Measurements from ENCODE around the gene PDZRN3. TPM values are rescaled to one million over a fixed set of nuclear protein-coding genes. Genes with fewer than 3 reads are reported as not detected.

PDZRN3 gene
- total RNA-seq, 1 donor from 2014 or later, result 18.2 TPM

DNA sequence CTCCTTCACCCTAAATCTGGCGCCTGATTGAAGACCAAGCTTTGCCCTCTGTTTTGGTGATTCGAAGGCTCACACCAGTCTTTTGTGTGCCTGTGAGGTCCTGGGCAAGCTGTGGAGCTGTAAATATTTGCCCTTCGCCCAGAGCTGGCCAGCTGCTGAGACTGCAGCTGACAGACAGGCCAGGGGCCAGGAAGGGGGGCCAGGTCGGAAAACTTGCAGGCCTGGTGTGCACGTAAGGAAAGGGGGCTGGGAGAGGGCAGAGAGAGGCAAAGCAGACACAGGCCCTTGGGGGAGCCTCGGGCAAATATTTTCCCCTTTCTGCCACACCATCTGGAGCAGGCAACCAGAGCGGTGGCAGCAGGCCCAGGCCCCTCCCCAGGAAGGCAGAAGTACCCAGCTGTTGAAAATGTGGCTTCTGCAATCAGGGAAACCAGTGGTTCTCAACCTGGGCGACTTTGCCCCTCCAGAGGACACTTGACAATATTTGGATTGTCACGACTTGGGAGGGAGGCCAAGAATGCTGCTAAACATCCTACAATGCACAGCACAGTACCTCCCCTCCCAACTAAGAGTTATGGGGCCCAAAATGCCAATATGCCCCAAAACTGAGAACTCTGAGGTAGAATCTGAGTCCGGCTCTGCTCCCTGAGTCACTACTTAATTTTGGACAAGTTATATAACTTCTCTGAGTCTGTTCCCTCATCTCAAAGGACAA is 2.5 kb downstream of the PDZRN3 start:
- no peak for ATAC-seq

- ATAC-seq, result no peak
Observed at GRCh38 chr3:73621388-73621787, 3.4 kb downstream of the PDZRN3 start.

DNA sequence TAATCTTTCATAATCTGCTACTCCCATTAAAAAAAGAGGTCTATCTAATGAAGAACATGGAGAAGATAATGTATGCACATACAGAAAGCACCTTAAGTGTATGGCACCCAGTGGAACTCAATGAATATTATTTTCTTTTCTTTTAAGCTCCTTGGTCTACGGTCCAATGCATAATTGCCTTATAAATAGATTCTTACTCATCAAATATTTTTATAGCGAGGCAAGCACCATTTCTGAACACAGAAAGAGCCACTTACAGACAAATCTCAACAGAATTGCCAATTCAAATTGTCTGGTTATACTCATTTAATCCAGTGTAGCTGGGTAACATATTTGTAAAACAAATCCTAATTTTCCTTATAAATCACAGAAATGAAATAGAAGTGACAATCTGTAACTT is 6.3 kb downstream of the PDZRN3 start:
- no peak for ATAC-seq

DNA sequence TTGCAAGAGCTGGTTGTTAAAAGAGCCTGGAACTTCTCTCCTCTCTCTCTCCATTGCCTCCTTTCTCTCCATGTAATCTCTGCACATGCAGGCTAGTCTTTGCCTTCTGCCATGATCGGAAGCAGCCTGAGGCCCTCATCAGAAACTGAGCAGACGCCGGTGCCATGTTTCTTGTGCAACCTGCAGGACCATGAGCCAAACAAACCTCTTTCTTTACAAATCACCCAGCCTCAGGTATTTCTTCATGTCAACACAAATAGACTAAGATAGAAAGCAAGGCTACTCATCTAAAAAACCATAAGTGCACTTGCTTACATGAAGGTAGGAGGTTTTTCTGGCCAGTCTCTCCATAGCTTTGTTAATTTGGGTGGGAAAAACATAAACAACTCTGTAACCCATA is 8.7 kb downstream of the PDZRN3 start:
- no peak for ATAC-seq

DNA sequence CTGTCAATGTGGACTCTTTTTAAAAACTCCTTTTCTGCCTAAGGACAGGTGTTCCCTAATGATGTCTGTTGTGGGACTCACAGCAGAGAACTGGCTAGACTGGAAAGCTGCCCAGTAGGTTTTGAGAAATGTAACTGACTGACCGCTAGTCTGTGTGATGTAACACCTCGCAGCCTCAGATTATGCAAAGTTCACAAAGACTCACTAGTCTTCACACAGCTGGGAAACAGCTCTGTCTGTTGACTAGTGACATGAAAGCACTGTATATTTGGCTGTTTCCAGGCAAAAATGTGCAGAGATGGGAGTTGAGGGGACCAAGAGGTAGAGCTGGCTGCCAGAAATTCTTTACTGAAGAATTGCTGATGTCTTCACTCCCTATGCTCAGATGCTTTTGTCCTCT is 10.3 kb downstream of the PDZRN3 start:
- peak; percentile 83 for ATAC-seq

DNA sequence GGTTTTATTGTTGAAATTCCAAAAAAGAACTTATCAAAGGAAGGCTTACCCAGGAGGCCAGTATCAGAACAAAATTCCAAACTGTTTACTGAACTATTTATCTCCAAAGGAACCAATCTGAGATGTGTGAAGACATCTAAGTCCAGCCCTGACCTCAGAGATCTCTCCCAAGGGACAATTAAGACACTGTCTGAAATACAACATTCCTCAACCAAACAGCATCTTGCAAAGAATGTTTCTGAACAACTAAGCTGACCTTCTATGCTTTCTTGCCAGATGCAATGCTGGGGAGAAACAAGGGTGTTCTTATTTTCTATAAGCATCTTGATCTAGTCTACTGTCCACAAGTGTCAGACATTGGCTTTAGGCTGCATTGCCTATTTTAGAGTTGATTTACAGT is 13.6 kb downstream of the PDZRN3 start:
- ATAC-seq, result no peak

GRCh38 chr3:73610493-73610892 is 14.2 kb downstream of the PDZRN3 start:
- ATAC-seq, result no peak

DNA sequence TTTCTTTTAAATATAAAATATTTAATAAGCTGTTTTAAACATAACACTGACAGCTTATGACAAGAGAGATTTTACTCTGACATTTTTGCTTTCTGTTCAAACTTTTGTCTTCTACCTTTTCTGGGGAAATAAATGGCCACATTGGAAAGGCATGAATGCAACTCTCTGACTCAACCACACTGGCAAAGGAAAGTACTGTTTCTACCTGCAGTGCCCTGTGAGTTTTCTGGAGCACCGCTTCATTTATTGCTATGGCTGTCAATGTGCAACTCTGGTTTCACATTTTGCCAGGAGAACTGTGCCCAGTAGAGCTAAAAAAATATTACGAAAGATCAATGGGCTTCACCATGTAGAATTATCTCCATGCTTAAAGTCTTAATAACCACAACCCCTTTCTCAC is 15.1 kb downstream of the PDZRN3 start:
- no peak for ATAC-seq

- no peak for ATAC-seq
Observed at GRCh38 chr3:73609315-73609641, 15.5 kb downstream of the PDZRN3 start.

DNA sequence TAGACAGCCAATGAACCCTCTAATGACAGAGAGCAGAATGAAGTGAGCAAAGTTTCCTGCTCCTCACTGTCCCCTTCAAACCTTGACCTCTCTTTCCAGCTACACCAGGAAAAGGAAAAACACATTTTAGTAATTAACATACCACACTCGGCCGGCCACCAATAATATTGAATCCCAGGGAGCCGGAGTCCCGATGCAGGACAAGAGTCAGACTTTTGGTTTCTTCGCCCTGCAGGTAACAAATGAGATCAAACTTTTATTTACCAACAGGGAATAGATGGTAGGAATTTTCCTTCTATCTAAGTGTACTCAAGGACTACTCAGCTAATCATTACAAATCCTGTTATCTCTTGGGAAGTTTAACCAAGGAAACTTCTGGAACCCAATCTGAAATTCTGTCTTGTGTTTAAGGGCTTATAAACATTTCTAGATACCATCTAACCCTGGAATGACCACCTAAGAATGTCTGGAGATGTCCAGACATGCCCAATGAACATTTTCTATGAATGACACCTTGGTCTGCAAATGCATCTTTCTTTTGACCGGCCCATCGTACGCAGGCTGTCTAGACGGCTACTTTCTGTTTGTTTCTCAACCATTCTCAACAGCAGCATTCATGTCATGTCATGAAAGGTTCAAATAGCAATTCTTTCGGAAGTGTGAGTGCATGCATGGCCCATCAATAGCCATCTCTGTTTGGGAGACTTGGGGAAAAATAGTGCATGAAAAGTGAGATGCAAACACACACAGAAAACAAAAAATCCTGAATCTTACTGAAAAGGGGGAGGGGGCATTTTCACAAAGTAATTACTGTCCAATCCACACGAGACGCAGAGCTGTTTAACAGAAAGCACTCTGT is 16.1 kb downstream of the PDZRN3 start:
- no peak for ATAC-seq

- peak; percentile 26 for ATAC-seq
Observed at GRCh38 chr3:73605861-73606260, 18.9 kb downstream of the PDZRN3 start.

- no peak for ATAC-seq
Observed at GRCh38 chr3:73605412-73605811, 19.3 kb downstream of the PDZRN3 start.

DNA sequence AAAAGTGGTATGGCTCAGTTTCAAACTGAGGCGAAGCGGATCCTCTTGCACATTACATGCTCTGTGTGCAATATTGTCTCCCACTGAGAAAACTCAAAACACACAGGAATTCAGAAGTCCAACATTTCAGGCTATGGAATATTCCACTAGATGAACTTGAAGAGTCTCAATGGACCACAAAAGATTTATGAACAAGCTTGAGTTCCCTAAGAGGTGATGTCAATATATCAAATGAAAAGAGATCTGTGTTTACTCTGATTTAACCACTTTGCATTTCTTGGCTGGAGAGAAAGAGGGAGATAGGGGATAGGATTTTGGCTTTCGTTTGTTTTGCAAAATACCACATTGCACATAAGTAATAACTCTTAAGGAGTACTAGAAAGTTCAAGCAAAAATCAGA is 20.3 kb downstream of the PDZRN3 start:
- no peak for ATAC-seq

DNA sequence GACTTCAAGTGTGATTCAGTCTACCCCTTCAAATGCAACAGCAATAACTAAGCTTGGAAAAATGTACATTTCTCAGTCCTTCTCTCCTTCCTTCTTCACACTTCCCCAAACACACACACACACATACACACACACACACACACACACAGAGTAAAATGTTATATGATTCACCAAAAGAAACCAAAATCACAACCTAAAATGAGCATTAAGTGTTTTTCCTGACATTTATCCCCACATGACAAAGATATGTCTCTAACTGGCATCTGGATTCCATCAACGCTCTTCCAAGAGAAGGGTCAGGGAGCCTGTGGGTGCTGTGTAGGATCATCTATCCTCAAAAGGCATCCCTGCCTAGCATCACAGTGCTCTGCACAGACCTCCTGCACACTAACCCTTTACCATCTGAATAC is 21.0 kb downstream of the PDZRN3 start:
- ATAC-seq, result no peak

- ATAC-seq, result no peak
Observed at GRCh38 chr3:73602170-73602569, 22.6 kb downstream of the PDZRN3 start.

- no peak for ATAC-seq
Observed at GRCh38 chr3:73601481-73601880, 23.3 kb downstream of the PDZRN3 start.

DNA sequence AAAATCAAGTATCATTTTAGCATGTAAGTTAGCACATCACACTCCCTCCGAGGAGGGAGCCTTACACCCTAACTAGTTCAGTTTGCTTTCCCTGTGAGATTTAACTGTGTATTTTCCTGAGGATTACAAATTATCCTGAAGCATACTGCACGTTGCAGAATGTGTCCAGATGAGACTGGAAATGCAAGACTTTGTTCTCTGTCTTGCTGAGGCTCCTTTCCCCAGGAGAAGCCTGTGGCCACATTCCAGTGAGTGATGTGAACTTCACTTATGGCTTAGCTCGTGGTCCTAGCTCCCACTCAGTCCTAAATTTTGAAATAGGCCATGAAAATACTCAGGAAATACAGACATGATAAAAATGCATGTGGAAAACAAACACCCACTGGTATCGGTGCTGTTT is 23.7 kb downstream of the PDZRN3 start:
- ATAC-seq, result no peak

DNA sequence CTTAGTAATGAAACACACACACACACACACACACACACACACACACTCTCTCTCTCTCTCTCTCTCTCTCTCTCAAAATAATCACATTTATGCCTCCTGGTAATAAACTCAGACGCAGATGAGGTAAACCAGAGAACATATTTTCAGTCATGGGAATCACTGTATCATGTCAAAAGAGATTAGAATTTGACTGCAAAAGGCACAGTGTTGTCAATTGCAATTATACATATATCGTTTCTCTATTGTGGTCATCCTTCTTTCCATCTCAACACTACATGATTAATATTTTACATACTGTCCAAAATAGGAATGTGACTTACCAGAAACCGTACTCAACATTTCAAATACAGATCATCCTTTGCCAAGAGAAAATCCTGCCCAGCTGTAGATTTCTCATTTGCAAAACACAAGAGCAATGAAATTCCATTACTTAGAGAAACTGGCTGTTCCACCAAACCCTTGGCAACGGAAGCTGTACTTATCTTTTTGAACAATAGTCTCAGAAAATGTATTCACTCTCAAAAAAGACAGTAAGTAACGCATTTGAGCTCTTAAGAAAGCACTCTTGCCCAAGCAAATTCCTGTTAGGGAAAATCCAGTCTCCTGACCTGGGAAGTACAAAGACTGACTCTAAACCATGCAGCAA is 24.3 kb downstream of the PDZRN3 start:
- ATAC-seq, result no peak

- ATAC-seq, result no peak
Observed at GRCh38 chr3:73599605-73600004, 25.1 kb downstream of the PDZRN3 start.

GRCh38 chr3:73597476-73597875 is 27.3 kb downstream of the PDZRN3 start:
- no peak for ATAC-seq

GRCh38 chr3:73592154-73593144 is 32.3 kb downstream of the PDZRN3 start:
- ATAC-seq, result no peak

- no peak for ATAC-seq
Observed at GRCh38 chr3:73591286-73591800, 33.4 kb downstream of the PDZRN3 start.
